ENCODE measurements around the gene PRDM1.

Gene PRDM1

DNA sequence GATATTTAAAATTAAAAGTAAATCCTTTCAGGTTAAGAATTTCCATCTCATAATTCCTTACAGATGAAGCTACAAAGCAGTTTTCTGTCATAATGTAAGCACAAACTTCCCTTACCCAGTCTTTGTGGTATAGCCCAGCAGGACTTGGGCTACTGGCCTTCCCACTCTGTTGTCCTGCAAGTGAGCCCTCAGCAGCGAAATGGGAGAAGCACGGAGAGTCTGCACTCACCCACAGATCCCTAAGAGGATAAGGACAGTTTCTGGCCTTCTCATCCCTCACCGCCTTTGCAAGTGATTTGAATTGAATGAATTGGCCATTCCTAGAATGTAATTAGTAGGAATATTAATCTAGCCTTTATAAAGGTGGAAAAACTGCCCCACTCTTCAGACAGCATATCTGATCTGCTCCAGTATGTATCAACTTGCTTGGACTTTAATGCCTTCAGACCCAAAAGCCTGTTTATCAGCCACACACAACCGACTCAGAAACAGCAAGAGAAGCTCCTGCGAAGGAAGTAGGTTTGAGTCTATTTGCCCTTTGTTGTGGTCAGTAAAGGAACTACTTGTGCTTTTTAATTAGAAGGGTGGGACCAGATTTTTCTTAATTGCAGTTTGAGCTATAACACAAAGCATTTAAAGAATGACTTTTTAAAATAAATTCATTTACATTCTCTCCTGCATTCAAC is 29.9 kb upstream of the PRDM1 start:
- TF ChIP-seq ARNT (IDR thresholded peaks at IDR 0.05) = no peak
- no peak for TF ChIP-seq FOXM1 (IDR thresholded peaks at IDR 0.05; ENCODE audit: borderline replicate concordance)
- no peak for TF ChIP-seq ELF4 (IDR thresholded peaks at IDR 0.05)
- no peak for TF ChIP-seq CTBP1 (IDR thresholded peaks at IDR 0.05; ENCODE audit: borderline replicate concordance)
- TF ChIP-seq FOXK2 (IDR thresholded peaks at IDR 0.05) = no peak
- no peak for TF ChIP-seq LEF1 (IDR thresholded peaks at IDR 0.05; ENCODE audit: borderline replicate concordance)
- no peak for TF ChIP-seq ZNF384 (IDR thresholded peaks at IDR 0.05)
- no peak for TF ChIP-seq TARDBP (IDR thresholded peaks at IDR 0.05)
- no peak for TF ChIP-seq HDGF (IDR thresholded peaks at IDR 0.05; ENCODE audit: borderline replicate concordance)
- TF ChIP-seq L3MBTL2 (conservative IDR thresholded peaks at IDR 0.05) = no peak
- no peak for TF ChIP-seq SUZ12 (IDR thresholded peaks at IDR 0.05)
- CTCF ChIA-PET = no interaction called here
- POLR2A ChIA-PET = no interaction called here
- DNase-seq (ENCODE audit: extremely low spot score) = no peak

DNA sequence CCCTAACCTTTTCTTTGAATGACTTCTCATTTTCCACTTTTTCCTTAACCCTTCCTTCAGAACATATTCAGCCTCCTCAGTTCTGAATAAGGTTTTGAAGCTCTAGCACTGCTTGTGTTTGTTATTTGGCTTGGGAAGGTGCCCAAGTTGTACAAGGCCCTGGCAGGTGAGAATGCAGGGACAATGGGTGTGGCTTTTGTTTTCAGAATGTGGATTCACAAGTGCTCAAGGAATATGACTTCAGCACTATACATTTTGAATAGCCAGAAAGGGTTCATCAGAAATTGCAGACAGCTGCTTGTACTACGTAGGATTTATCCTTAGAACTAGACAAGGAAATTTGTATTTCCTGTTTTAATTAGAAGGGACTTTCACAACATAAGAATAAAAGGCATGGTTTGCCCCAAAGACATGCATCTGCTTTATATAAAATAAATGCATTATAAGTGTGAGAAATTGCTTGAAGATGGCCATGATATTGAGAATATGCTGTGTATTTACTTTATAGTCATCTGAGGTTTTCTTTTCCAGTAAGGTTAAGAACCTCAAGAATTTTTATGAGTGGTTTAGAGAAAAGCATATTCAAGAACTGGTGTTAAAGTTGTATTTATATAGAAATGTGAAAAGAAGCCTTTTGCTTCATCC is 29.3 kb upstream of the PRDM1 start:
- ChIA-PET CTCF (no interaction called here), POLR2A (no interaction called here)
- no peak for DNase-seq (ENCODE audit: extremely low spot score)
- TF ChIP-seq FOXA1 (IDR thresholded peaks at IDR 0.05) (no peak), SP1 (IDR thresholded peaks at IDR 0.05) (no peak), CTBP1 (IDR thresholded peaks at IDR 0.05; ENCODE audit: borderline replicate concordance) (no peak), FOXM1 (IDR thresholded peaks at IDR 0.05; ENCODE audit: borderline replicate concordance) (no peak), BHLHE40 (IDR thresholded peaks at IDR 0.05; ENCODE audit: borderline replicate concordance) (no peak), ZNF384 (IDR thresholded peaks at IDR 0.05) (no peak)

DNA sequence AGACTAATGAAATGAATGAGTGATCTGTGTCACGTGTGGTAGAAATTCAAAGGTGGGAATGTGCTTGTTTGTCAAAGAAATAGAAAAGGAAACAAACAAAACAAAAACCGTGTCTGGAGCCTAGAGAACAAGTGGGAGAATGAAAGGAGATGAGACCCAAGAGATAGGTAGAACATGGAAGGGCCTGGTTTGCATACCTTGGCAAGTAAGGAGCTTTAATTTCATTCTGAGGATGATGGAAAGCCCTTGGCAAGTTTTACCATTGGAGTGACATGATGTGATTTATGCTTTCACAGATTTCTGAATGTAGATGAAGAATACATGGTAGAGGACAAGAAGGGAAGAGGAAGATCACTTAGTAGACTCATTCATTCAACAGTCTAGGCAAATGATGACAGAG is 26.8 kb upstream of the PRDM1 start:
- ChIA-PET POLR2A (no interaction called here), CTCF (no interaction called here)
- no peak for TF ChIP-seq CTBP1 (IDR thresholded peaks at IDR 0.05; ENCODE audit: borderline replicate concordance)
- TF ChIP-seq NFRKB (IDR thresholded peaks at IDR 0.05) = no peak
- no peak for TF ChIP-seq FOXM1 (IDR thresholded peaks at IDR 0.05; ENCODE audit: borderline replicate concordance)
- TF ChIP-seq SP1 (IDR thresholded peaks at IDR 0.05) = no peak
- TF ChIP-seq ZNF384 (IDR thresholded peaks at IDR 0.05) = no peak
- no peak for TF ChIP-seq SUZ12 (IDR thresholded peaks at IDR 0.05)
- DNase-seq (ENCODE audit: extremely low spot score) = no peak

DNA sequence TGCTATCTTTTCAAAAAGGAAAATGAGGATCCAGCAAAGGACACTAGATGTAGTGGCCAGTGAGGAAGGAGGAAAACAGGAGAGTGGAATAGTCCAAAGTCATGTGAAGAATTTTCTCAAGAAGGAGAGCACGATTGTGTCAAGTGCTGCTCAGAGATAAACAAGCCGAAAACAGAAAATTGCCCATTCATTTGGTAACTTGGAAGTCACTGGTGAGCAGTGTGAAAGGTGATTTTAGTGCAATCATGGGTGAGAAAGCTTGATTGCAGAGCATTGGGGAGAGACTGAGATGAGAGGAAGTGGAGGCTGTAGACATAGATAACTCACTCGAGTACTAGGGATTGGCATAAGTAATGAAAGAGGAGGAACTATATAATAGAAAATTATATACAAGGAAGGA is 26.0 kb upstream of the PRDM1 start:
- DNase-seq (ENCODE audit: extremely low spot score) = no peak
- CTCF ChIA-PET = no interaction called here
- POLR2A ChIA-PET = no interaction called here
- TF ChIP-seq ELF4 (IDR thresholded peaks at IDR 0.05) = no peak
- no peak for TF ChIP-seq FOXA1 (IDR thresholded peaks at IDR 0.05)
- TF ChIP-seq FOXK2 (IDR thresholded peaks at IDR 0.05) = no peak

DNA sequence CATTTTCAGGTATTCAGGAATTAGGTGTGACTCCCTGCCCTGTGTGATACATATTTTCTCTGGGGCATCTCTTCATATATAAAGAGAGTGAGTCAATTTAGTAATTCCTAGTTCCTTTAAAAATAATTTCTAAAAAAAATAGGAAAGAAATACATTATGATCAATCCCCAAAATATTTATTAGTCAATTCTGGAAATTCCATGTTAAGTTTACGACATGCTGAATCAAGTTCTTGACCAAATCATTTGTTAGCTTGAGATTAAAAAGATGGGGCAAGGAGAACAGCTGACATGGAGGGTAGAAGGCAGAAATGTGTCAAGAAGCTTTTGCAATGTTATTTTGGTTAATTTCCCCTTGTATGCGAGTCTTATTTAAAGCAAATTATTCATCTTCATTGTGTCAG is 22.7 kb upstream of the PRDM1 start:
- ChIA-PET POLR2A (interaction anchor here (1.2 kb wide), 1 partner anchor 71 kb away, joined by 4 read pairs; no protein-coding TSS in a partner anchor), CTCF (no interaction called here)
- no peak for DNase-seq (ENCODE audit: extremely low spot score)
- no peak for TF ChIP-seq TARDBP (IDR thresholded peaks at IDR 0.05)
- no peak for TF ChIP-seq ARNT (IDR thresholded peaks at IDR 0.05)
- no peak for TF ChIP-seq FOXM1 (IDR thresholded peaks at IDR 0.05; ENCODE audit: borderline replicate concordance)
- TF ChIP-seq NFRKB (IDR thresholded peaks at IDR 0.05) = no peak
- TF ChIP-seq FOXA1 (IDR thresholded peaks at IDR 0.05) = no peak
- TF ChIP-seq CTBP1 (IDR thresholded peaks at IDR 0.05; ENCODE audit: borderline replicate concordance) = no peak
- TF ChIP-seq ELF4 (IDR thresholded peaks at IDR 0.05) = no peak
- TF ChIP-seq LEF1 (IDR thresholded peaks at IDR 0.05; ENCODE audit: borderline replicate concordance) = no peak
- no peak for TF ChIP-seq SP1 (IDR thresholded peaks at IDR 0.05)
- TF ChIP-seq SUZ12 (IDR thresholded peaks at IDR 0.05) = no peak
- TF ChIP-seq, protein P1, sequence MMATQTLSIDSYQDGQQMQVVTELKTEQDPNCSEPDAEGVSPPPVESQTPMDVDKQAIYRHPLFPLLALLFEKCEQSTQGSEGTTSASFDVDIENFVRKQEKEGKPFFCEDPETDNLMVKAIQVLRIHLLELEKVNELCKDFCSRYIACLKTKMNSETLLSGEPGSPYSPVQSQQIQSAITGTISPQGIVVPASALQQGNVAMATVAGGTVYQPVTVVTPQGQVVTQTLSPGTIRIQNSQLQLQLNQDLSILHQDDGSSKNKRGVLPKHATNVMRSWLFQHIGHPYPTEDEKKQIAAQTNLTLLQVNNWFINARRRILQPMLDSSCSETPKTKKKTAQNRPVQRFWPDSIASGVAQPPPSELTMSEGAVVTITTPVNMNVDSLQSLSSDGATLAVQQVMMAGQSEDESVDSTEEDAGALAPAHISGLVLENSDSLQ (IDR thresholded peaks at IDR 0.05) = no peak

DNA sequence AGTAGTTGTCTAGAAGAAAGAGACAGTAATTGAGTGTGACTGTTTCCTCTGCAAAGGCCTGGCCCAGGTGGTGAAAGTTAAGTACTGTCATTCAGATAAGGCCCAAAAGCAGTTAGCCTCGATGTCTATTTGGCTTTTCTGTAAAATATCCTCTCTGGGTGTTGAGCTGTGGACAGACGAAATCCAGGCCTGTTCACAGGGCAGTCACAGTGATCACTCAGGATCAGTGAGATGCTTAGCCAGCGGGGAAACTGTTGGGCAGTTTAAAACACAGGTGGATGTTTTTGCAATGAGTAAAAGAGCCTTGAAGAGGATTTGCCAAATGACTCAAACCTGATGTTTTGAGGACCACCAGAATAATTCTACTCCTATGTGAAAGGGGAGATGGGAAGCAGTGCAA is 22.0 kb upstream of the PRDM1 start:
- ChIA-PET CTCF (no interaction called here), POLR2A (interaction anchor here (1.2 kb wide), 1 partner anchor 72 kb away, joined by 4 read pairs; no protein-coding TSS in a partner anchor)

More for the DNA sequence above, 22.0 kb upstream of the PRDM1 start:
- no peak for DNase-seq (ENCODE audit: extremely low spot score)
- TF ChIP-seq FOXA1 (IDR thresholded peaks at IDR 0.05) = no peak
- TF ChIP-seq SP1 (IDR thresholded peaks at IDR 0.05) = no peak
- TF ChIP-seq, protein P1 (IDR thresholded peaks at IDR 0.05) = no peak
- no peak for TF ChIP-seq ZNF384 (IDR thresholded peaks at IDR 0.05)
- no peak for TF ChIP-seq SUZ12 (IDR thresholded peaks at IDR 0.05)
- no peak for TF ChIP-seq FOXM1 (IDR thresholded peaks at IDR 0.05; ENCODE audit: borderline replicate concordance)
- no peak for TF ChIP-seq LEF1 (IDR thresholded peaks at IDR 0.05; ENCODE audit: borderline replicate concordance)
- TF ChIP-seq CTBP1 (IDR thresholded peaks at IDR 0.05; ENCODE audit: borderline replicate concordance) = no peak
- TF ChIP-seq ARNT (IDR thresholded peaks at IDR 0.05) = no peak
- TF ChIP-seq L3MBTL2 (conservative IDR thresholded peaks at IDR 0.05) = no peak
- TF ChIP-seq FOXK2 (IDR thresholded peaks at IDR 0.05) = no peak
- TF ChIP-seq HDGF (IDR thresholded peaks at IDR 0.05; ENCODE audit: borderline replicate concordance) = no peak
- no peak for TF ChIP-seq TARDBP (IDR thresholded peaks at IDR 0.05)
- TF ChIP-seq NFRKB (IDR thresholded peaks at IDR 0.05) = no peak
- no peak for TF ChIP-seq BHLHE40 (IDR thresholded peaks at IDR 0.05; ENCODE audit: borderline replicate concordance)
- no peak for TF ChIP-seq ELF4 (IDR thresholded peaks at IDR 0.05)

Measured in HEK293T (cell line).